Endothelial cell of umbilical vein (primary cell): ENCODE measurements around the gene AQP12B. TPM values are rescaled to one million over a fixed set of nuclear protein-coding genes. Genes with fewer than 3 reads are reported as not detected.

ENCODE experiments used
- BruUV-seq: library from RNA; stranded (reverse); fragments of 400-500 nt; replicated peaks from 2 replicates; lab custom pipeline; 2021; lab: Mats Ljungman, UMichigan
- CTCF ChIA-PET: fragments of 300-600, 350-600 bp; sonication (Branson Sonifier 250); formaldehyde crosslinking; loops from one replicate; lab custom pipeline; 2021; ENCODE audit warnings: antibody characterized with exemption, inconsistent platforms; lab: Charles Lee
- POLR2A ChIA-PET: fragments of 300-600, 350-600 bp; sonication (Branson Sonifier 250); formaldehyde crosslinking; loops from one replicate; lab custom pipeline; 2021; ENCODE audit warnings: antibody characterized with exemption, inconsistent platforms; lab: Charles Lee
- DNase-seq: peaks from one replicate; pipeline ENCODE4 v3.0.0-alpha.2; 2011; ENCODE audit warnings: low read depth, low spot score
- FAIRE-seq: peaks from 2 replicates; lab custom pipeline; 2011; peaks lifted over from hg19 to GRCh38; lab: Jason Lieb, UNC
- H2AFZ ChIP-seq: 2 replicates; pipeline ENCODE4 v1.6.0; 2012; ENCODE audit warnings: low read depth, low read length, control low read depth, inconsistent platforms
- H3K27ac ChIP-seq: 2 replicates; pipeline ENCODE4 v1.5.1; 2011; ENCODE audit warnings: low read depth, mild to moderate bottlenecking, control low read depth, low read length, moderate library complexity; ENCODE audit not compliant: insufficient read depth
- H3K27me3 ChIP-seq, 2 experiments: 2 replicates each; pipeline versions ENCODE4 v1.6.0 to v1.6.1; 2011; ENCODE audit warnings: low read length in 2 of 2, mixed read lengths in 1 of 2; ENCODE audit not compliant: control insufficient read depth in 2 of 2, insufficient read depth in 2 of 2
- H3K36me3 ChIP-seq, 2 experiments: 2 replicates in 1 of 2; 3 replicates in 1 of 2; pipeline ENCODE4 v1.5.1; 2011; ENCODE audit warnings: low read length in 2 of 2, mild to moderate bottlenecking in 1 of 2, moderate library complexity in 1 of 2; ENCODE audit not compliant: control insufficient read depth in 2 of 2, insufficient read depth in 2 of 2; ENCODE audit errors: extremely low read depth in 1 of 2
- H3K4me1 ChIP-seq: 3 replicates; pipeline ENCODE4 v1.5.1; 2011; ENCODE audit warnings: mild to moderate bottlenecking, low read length; ENCODE audit not compliant: control insufficient read depth, insufficient read depth; ENCODE audit errors: extremely low read depth
- H3K4me2 ChIP-seq: 2 replicates; pipeline ENCODE4 v1.6.1; 2011; ENCODE audit warnings: low read length, control low read depth, mixed read lengths; ENCODE audit not compliant: insufficient read depth
- H3K4me3 ChIP-seq, 3 experiments: fragments of 200-600 bp in 1 of 3; sonication (generic), shearing (Covaris generic) in 1 of 3; replicated peaks in 1 of 3; 2 replicates each; pipeline ENCODE4 v1.5.1; 2011 to 2016; ENCODE audit warnings: control low read depth in 3 of 3, low read length in 3 of 3, mild to moderate bottlenecking in 2 of 3, inconsistent platforms in 1 of 3, low read depth in 1 of 3, moderate library complexity in 1 of 3; ENCODE audit not compliant: insufficient read depth in 1 of 3
- H3K79me2 ChIP-seq: 2 replicates; pipeline ENCODE4 v1.6.0; 2012; ENCODE audit warnings: low read length, inconsistent platforms; ENCODE audit not compliant: control insufficient read depth, insufficient read depth
- H3K9ac ChIP-seq: replicated peaks from 2 replicates; pipeline ENCODE3; 2011; ENCODE audit warnings: low read length, control low read depth; ENCODE audit not compliant: insufficient read depth; ENCODE audit errors: extremely low read depth
- H3K9me1 ChIP-seq: replicated peaks from 3 replicates; pipeline ENCODE4 v1.6.0; 2011; ENCODE audit warnings: mild to moderate bottlenecking, low read length; ENCODE audit not compliant: control insufficient read depth, insufficient read depth; ENCODE audit errors: extremely low read depth
- H3K9me3 ChIP-seq: replicated peaks from 2 replicates; pipeline ENCODE4 v1.5.1; 2012; ENCODE audit warnings: low read length, inconsistent platforms; ENCODE audit not compliant: control insufficient read depth, insufficient read depth
- H4K20me1 ChIP-seq: replicated peaks from 2 replicates; pipeline ENCODE3; 2011; ENCODE audit warnings: mild to moderate bottlenecking, low read length; ENCODE audit not compliant: control insufficient read depth, insufficient read depth; ENCODE audit errors: extremely low read depth
- CTCF ChIP-seq, 2 donors: IDR thresholded peaks; 1 replicate in 1 of 2; 2 replicates in 1 of 2; pipeline ENCODE4 v1.5.1; 2011; ENCODE audit warnings: low read length in 2 of 2, mild to moderate bottlenecking in 2 of 2, moderate library complexity in 2 of 2, control low read depth in 1 of 2, inconsistent platforms in 1 of 2, low read depth in 1 of 2; ENCODE audit not compliant: insufficient read depth in 1 of 2; ENCODE audit errors: extremely low read depth in 1 of 2
- EZH2 ChIP-seq: IDR thresholded peaks from 2 replicates; pipeline ENCODE4 v1.6.1; 2012; ENCODE audit warnings: borderline replicate concordance, low read depth, mild to moderate bottlenecking, moderate library complexity, low read length, inconsistent platforms; ENCODE audit not compliant: severe bottlenecking
- FOS ChIP-seq: IDR thresholded peaks from 2 replicates; pipeline ENCODE4 v1.6.1; 2011; ENCODE audit warnings: mild to moderate bottlenecking, low read length, moderate library complexity, borderline replicate concordance; ENCODE audit not compliant: insufficient read depth
- GATA2 ChIP-seq: IDR thresholded peaks from 2 replicates; pipeline ENCODE4 v1.7.0; 2011; ENCODE audit warnings: low read depth, mild to moderate bottlenecking, moderate library complexity, mixed read lengths, low read length; ENCODE audit not compliant: insufficient read length, insufficient read depth
- JUN ChIP-seq: IDR thresholded peaks from 2 replicates; pipeline ENCODE4 v1.6.1; 2011; ENCODE audit warnings: borderline replicate concordance, low read depth; ENCODE audit not compliant: insufficient read length, insufficient read depth
- MYC ChIP-seq: IDR thresholded peaks from one replicate; pipeline ENCODE4 v1.6.1; 2011; ENCODE audit warnings: mild to moderate bottlenecking, low read depth, low read length
- POLR2A ChIP-seq: IDR thresholded peaks from 2 replicates; pipeline ENCODE4 v1.6.1; 2012; ENCODE audit warnings: low read depth, mild to moderate bottlenecking, control low read depth, low read length
- POLR2AphosphoS5 ChIP-seq: IDR thresholded peaks from 2 replicates; pipeline ENCODE4 v1.6.1; 2012; ENCODE audit warnings: low read depth, mild to moderate bottlenecking, control low read depth, low read length, moderate library complexity; ENCODE audit not compliant: insufficient read depth
- dilution Hi-C: fragments of 300-500 bp; cut with MboI; formaldehyde crosslinking; loops from one replicate; pipeline ENCODE4 v1.15.0; 2019; ENCODE audit warnings: low sequenced_read_pairs; ENCODE audit not compliant: extremely low pct_ligation_motif_present
- intact Hi-C: fragments of 100-400 bp; cut with micrococcal nuclease; formaldehyde crosslinking; loops from one replicate; pipeline ENCODE4 v1.10.0; 2022
- polyA plus RNA-seq, 4 experiments: library from polyadenylated mRNA; depleted of rRNA in 3 of 4; stranded (reverse) in 3 of 4; unstranded in 1 of 4; fragments of >200 nt; gene quantifications; 2 replicates each; pipeline versions ENCODE4 v1.2.1 to v1.2.3, GENCODE V29; 2011 to 2012; ENCODE audit warnings: missing spikeins in 1 of 4
- total RNA-seq: library from RNA; stranded (reverse); gene quantifications from 2 replicates; pipeline ENCODE4 v1.2.3, GENCODE V29; 2021
- TF ChIP-seq, protein P1 (sequence below): IDR thresholded peaks from 2 replicates; pipeline ENCODE4 v1.6.1; 2011; ENCODE audit not compliant: insufficient read depth, insufficient read length

Gene AQP12B
- total and polyA plus RNA-seq, 2 donors (not counting 3 experiments of a cell fraction or from before 2014, with no cell fraction given) = not detected

DNA sequence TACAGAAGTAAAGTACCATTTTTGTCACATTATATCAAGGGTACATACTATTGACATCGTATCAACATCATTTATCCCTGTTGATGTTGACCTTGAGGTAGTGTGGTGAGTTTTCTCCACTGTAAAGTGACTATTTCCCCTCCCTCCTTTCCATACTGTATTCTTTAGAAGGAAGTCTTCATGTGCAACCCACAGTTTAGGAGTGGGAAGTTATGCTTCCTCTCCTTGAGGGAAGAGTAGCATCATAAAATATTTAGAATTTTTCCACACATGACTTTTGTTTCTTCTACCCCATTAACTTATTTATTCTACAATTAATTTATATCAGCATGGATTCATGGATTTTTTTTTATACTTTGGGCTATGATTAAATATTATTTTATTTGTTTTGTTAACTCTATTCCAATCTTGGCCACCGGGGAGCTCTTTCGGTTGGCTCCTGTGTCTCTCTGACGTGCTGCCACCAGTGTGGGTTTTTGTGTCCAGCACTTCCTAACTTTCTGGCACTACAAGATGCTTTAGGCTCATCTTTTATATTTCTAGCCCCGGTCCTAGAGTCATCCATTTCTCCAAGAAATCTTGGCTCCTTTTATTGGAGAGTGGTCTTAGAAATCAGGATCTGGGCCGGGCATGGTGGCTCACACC is 19.0 kb downstream of the AQP12B start:
- CTCF ChIA-PET = no interaction called here
- BruUV-seq = no TSS peak
- FAIRE-seq = no peak

More for the DNA sequence above, 19.0 kb downstream of the AQP12B start:
- TF ChIP-seq CTCF (IDR thresholded peaks at IDR 0.05; ENCODE audit: extremely low read depth in 1 of 2, insufficient read depth in 1 of 2, low read depth in 1 of 2, low read length in 2 of 2) (no peak), POLR2AphosphoS5 (no peak), MYC (no peak), JUN (no peak), POLR2A (no peak), FOS (no peak), GATA2 (no peak), EZH2 (no peak)
- TF ChIP-seq, protein P1, sequence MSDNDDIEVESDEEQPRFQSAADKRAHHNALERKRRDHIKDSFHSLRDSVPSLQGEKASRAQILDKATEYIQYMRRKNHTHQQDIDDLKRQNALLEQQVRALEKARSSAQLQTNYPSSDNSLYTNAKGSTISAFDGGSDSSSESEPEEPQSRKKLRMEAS = no peak
- no peaks in the 10 kb centered on the region for H3K4me1 ChIP-seq
- H3K27me3 ChIP-seq = peaks cover 3 to 5% of the 10 kb centered on the region in 2 experiments
- dilution Hi-C loops = no loop called here
- H3K79me2 ChIP-seq = no peaks in the 10 kb centered on the region
- H2AFZ ChIP-seq = no peak overlapping the region
- no peaks in the 10 kb centered on the region for H3K9me3 ChIP-seq
- H3K9me1 ChIP-seq = no peaks in the 10 kb centered on the region
- no peaks in the 10 kb centered on the region for H4K20me1 ChIP-seq
- no peak overlapping the region for H3K9ac ChIP-seq
- H3K36me3 ChIP-seq = no peaks in the 10 kb centered on the region
- no peak for DNase-seq
- POLR2A ChIA-PET = no interaction called here
- H3K27ac ChIP-seq = no peak overlapping the region
- intact Hi-C loops = no loop called here
- no peak overlapping the region for H3K4me2 ChIP-seq
- H3K4me3 ChIP-seq = no peak overlapping the region
